Mucosa of descending colon (tissue), 3 donors: Measurements from ENCODE around the gene CTBP1. TPM values are rescaled to one million over a fixed set of nuclear protein-coding genes. Genes with fewer than 3 reads are reported as not detected.

Experiments
- ATAC-seq: fragments of 200-7000 bp; cut with Tn5 transposase; one replicate; pipeline ENCODE4 v1.9.1; 2020; ENCODE audit warnings: mild to moderate bottlenecking, moderate library complexity
- DNase-seq, 3 donors: peaks; one replicate each; pipeline ENCODE4 v3.0.0-alpha.2; 2020
- H3K36me3 ChIP-seq: fragments of 200-600 bp; one replicate; pipeline ENCODE4 v1.8.0; 2021; ENCODE audit warnings: low read depth, mild to moderate bottlenecking
- H3K4me1 ChIP-seq: fragments of 200-600 bp; one replicate; pipeline ENCODE4 v1.8.0; 2021; ENCODE audit warnings: low read depth, mild to moderate bottlenecking
- H3K4me3 ChIP-seq: fragments of 200-600 bp; one replicate; pipeline ENCODE4 v1.8.0; 2021; ENCODE audit warnings: mild to moderate bottlenecking
- H3K9me3 ChIP-seq: fragments of 200-600 bp; one replicate; pipeline ENCODE4 v1.8.0; 2021; ENCODE audit warnings: mild to moderate bottlenecking
- CTCF ChIP-seq: fragments of 200-600 bp; IDR thresholded peaks from one replicate; pipeline ENCODE4 v1.8.0; 2022; ENCODE audit warnings: antibody characterized with exemption, mild to moderate bottlenecking
- intact Hi-C, 2 donors: fragments of 100-400 bp; cut with DNase I in 1 of 2; cut with micrococcal nuclease in 1 of 2; formaldehyde crosslinking; loops; one replicate each; pipeline versions ENCODE4 v1.11.0 to v1.11.1; 2022; cut with DNase I, micrococcal nuclease
- total RNA-seq, 3 donors: library from RNA; stranded (reverse); fragmentation: NEBNext Ultra II Directional in 2 of 3; extraction: Animal tissue kit (Norgen Biotek cat#: 25700) in 2 of 3; gene quantifications; one replicate each; pipeline versions ENCODE4 v1.2.1 to v1.2.4, GENCODE V29; 2021 to 2023
- donor health status: DM: no; HTN: no; CAD: no; lungs with moderate emphysema.
- donor health status: DM: no; HTN: no; CAD: no.
- donor health status: DM: no; HTN: yes; CAD: no.

The CTBP1 gene
- total RNA-seq, 3 donors from 2014 or later, result 151 to 188 (median 168) TPM

GRCh38 chr4:1249731-1250526 is 999 bp upstream of the CTBP1 start:
- ATAC-seq (no peak), DNase-seq (peak; percentile 44 to 73 (median 68))
- Histone ChIP-seq H3K9me3 (no peaks in the 10 kb centered on the region), H3K4me1 (peaks cover 31% of the 10 kb centered on the region), H3K4me3 (peak overlapping the region; percentile 63), H3K36me3 (no peaks in the 10 kb centered on the region)
- intact Hi-C loops, result loop anchor here (10.0 kb wide), 3 partner anchors 85 to 105 kb away; partner anchors contain the start of gene UVSSA (in 1 of the 2)
- no peak for TF ChIP-seq CTCF

GRCh38 chr4:1249148-1249730 is 309 bp upstream of the CTBP1 start:
- ATAC-seq, result peak; percentile 76
- Histone ChIP-seq H3K4me1 (peaks cover 37% of the 10 kb centered on the region), H3K4me3 (peak overlapping the region; percentile 63), H3K9me3 (no peaks in the 10 kb centered on the region), H3K36me3 (no peaks in the 10 kb centered on the region)
- peak; percentile 86 to 92 (median 91) for DNase-seq
- intact Hi-C loops, result no loop called here
- no peak for TF ChIP-seq CTCF

GRCh38 chr4:1247864-1248244 is 1.1 kb downstream of the CTBP1 start:
- H3K4me1 ChIP-seq, result peaks cover 45% of the 10 kb centered on the region

GRCh38 chr4:1246901-1247863 is 1.7 kb downstream of the CTBP1 start:
- Histone ChIP-seq H3K4me3 (peak overlapping the region; percentile 67), H3K36me3 (no peaks in the 10 kb centered on the region), H3K4me1 (peaks cover 50% of the 10 kb centered on the region), H3K9me3 (no peaks in the 10 kb centered on the region)
- ATAC-seq, result peak; percentile 4
- intact Hi-C loops, result no loop called here
- peak in 2 of 3 donors; percentile 52 to 64 for DNase-seq
- no peak for TF ChIP-seq CTCF

More at GRCh38 chr4:1247864-1248244, 1.1 kb downstream of the CTBP1 start:
- ATAC-seq, result peak; percentile 57
- Histone ChIP-seq H3K4me3 (peak overlapping the region; percentile 67), H3K9me3 (no peaks in the 10 kb centered on the region), H3K36me3 (no peaks in the 10 kb centered on the region)
- TF ChIP-seq CTCF, result no peak
- intact Hi-C loops, result no loop called here
- DNase-seq, result no peak

GRCh38 chr4:1246111-1246881 is 2.6 kb downstream of the CTBP1 start:
- H3K4me3 ChIP-seq, result no peak overlapping the region
- H3K4me1 ChIP-seq, result peaks cover 59% of the 10 kb centered on the region
- DNase-seq, result peak in 2 of 3 donors; percentile 38 to 54
- H3K36me3 ChIP-seq, result no peaks in the 10 kb centered on the region
- no peak for TF ChIP-seq CTCF
- H3K9me3 ChIP-seq, result no peaks in the 10 kb centered on the region
- ATAC-seq, result no peak
- intact Hi-C loops, result no loop called here
